HG03342 (cell line): Measurements from ENCODE around the gene PSENEN.
"Not testable (repeated sequence)": the region's sequence is repeated elsewhere in the genome, so short reads cannot be mapped to it uniquely, and the experiment has no call there.

Experiments
- ATAC-seq: cut with Tn5 transposase; IDR thresholded peaks from one replicate; pipeline ENCODE4 v1.9.1; 2021; ENCODE audit warnings: mild to moderate bottlenecking, moderate library complexity; ENCODE audit not compliant: unreplicated experiment

Gene PSENEN

GRCh38 chr19:35787227-35787799, 41.9 kb downstream of the PSENEN start:
- no peak for ATAC-seq

GRCh38 chr19:35788205-35788960, 42.9 kb downstream of the PSENEN start:
- no peak for ATAC-seq

DNA sequence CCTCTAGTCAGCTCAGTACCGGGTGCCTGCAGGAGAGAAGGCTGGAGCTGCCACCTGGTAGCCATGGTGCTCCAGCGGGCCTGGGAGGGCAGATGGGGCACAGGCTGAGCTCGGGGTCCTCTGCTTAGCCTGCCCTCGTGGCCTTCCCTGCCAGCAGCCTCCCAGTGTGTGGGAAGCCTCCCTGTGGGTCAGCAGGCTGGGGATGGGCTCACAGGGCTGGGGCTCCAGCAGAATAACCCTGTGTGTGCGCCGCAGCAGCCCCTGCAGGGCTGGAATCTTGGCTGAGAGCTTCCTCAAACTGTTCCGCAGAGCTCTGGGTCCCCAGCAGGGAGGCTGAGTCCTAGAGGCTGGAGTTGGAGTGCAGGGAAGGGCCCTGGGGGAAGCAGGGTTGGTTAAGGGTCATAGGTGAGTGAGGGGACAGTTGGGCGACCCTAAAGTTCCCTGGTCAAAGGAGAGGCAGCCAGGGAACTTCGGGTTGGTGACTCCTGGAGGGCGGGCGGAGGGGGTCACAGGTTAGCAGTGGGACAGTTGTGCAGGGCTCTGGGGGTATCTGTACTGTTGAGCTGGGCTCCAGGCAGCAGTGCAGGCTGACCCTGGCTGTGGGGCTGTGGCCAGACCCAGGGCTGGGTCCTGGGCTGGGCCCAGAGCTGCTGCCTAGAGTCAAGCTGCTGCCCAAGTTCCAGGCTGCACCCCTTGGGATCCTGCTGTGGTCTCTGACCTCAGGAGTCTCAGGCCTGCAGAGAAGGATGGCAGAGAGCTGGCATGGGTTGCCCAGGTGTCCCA, 43.9 kb downstream of the PSENEN start:
- no peak for ATAC-seq

GRCh38 chr19:35789978-35790944, 44.8 kb downstream of the PSENEN start:
- ATAC-seq: no peak

DNA sequence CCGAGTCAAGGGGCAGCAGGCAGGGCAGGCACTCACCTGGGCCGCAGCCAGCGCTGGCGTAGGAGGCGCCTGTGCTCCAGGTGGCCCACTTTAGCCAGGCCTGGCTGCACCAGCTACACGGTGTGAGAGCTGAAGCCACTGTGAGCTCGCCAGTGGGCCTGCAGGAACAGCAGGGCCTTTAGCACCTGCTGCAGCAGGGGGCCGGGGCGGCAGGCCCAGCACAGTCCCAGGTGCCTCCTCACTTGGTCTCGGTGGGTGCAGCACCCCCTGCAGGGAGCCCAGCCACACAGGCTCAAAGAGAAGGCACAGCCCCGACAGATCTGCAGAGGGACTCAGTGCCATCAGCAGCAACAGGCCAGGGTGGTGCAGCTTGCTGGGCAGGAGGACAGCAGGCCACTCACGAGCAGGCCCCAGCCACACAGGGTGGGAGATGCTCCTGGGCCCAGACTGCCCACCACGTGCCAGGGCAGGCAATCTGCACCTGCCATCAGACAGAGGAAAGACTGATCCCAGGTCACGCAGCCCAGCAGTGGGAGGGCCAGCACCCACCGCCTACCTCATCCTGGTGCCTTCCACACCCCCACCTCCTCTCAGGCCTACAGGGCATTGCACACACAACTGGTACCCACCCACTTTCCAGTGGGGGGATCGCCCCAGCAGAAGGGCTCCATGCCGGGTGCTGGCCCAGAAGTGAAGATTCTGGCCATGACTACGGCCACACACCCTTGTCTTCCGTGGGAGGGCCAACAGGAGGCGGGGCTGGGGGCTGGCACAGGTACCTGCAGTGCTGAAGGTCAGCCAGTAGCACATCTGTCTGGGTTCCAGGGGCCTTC, 45.7 kb downstream of the PSENEN start:
- no peak for ATAC-seq

- ATAC-seq: no peak
These were observed 46.4 kb downstream of the PSENEN start for GRCh38 chr19:35791814-35792279.

GRCh38 chr19:35792312-35792711, 46.9 kb downstream of the PSENEN start:
- ATAC-seq: no peak

- no peak for ATAC-seq
These were observed 47.4 kb downstream of the PSENEN start for GRCh38 chr19:35792888-35793287.

GRCh38 chr19:35793381-35794165, 48.1 kb downstream of the PSENEN start:
- no peak for ATAC-seq

DNA sequence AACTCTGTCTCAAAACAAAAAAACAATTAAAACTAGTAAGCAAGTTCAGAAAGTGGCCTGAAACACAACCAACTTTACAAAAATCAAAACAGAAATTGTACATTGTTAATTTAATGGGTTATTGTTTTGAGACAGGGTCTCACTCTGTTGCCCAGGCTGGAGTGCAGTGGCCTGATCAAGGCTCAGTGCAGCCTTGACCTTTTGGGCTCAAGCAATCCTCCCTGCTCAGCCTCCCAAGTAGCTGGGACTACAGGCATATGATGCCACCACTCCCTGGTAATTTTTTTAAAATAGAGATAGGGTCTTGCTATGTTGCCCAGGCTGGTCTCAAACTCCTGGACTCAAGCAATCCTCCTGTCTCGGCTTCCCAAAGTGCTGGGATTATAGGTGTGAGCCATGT, 50.1 kb downstream of the PSENEN start:
- not testable (repeated sequence) for ATAC-seq
